ENCODE results near the gene UBE2C. TPM values are rescaled to one million over a fixed set of nuclear protein-coding genes. Genes with fewer than 3 reads are reported as not detected.

UBE2C gene
- polyA plus RNA-seq, 2 donors, result 53.1 to 83.4 TPM

GRCh38 chr20:45816951-45817350, 4.5 kb downstream of the UBE2C start:
- WGBS, 2 donors, result 94 to 97% methylated on average over 3 of the region's 3 CpGs
- Histone ChIP-seq H3K27ac (ENCODE audit: low read depth in 2 of 2, low read length in 1 of 2) (no peak overlapping the region), H3K4me1 (ENCODE audit: control insufficient read depth in 2 of 2, insufficient read depth in 2 of 2, low read length in 1 of 2) (peaks cover 0 to 7% of the 10 kb centered on the region in 2 donors), H3K36me3 (ENCODE audit: control insufficient read depth in 2 of 2, insufficient read depth in 2 of 2, low read length in 1 of 2) (no peaks in the 10 kb centered on the region), H3K27me3 (ENCODE audit: control insufficient read depth in 1 of 2, insufficient read depth in 2 of 2, low read length in 2 of 2) (no peaks in the 10 kb centered on the region), H3K4me3 (ENCODE audit: low read depth in 1 of 2, low read length in 2 of 2) (no peak overlapping the region), H3K9me3 (ENCODE audit: control insufficient read depth in 2 of 2, insufficient read depth in 1 of 2, low read depth in 1 of 2, low read length in 1 of 2) (no peaks in the 10 kb centered on the region)

GRCh38 chr20:45817376-45818194, 5.1 kb downstream of the UBE2C start:
- Histone ChIP-seq H3K27me3 (ENCODE audit: control insufficient read depth in 1 of 2, insufficient read depth in 2 of 2, low read length in 2 of 2) (no peaks in the 10 kb centered on the region), H3K4me1 (ENCODE audit: control insufficient read depth in 2 of 2, insufficient read depth in 2 of 2, low read length in 1 of 2) (peaks cover 1 to 7% of the 10 kb centered on the region in 2 donors), H3K9me3 (ENCODE audit: control insufficient read depth in 2 of 2, insufficient read depth in 1 of 2, low read depth in 1 of 2, low read length in 1 of 2) (no peaks in the 10 kb centered on the region), H3K27ac (ENCODE audit: low read depth in 2 of 2, low read length in 1 of 2) (peak overlapping the region in 1 of 2 donors; percentile 24), H3K36me3 (ENCODE audit: control insufficient read depth in 2 of 2, insufficient read depth in 2 of 2, low read length in 1 of 2) (no peaks in the 10 kb centered on the region), H3K4me3 (ENCODE audit: low read depth in 1 of 2, low read length in 2 of 2) (no peak overlapping the region)
- 57 to 66% methylated on average over 9 of the region's 9 CpGs for WGBS, 2 donors

GRCh38 chr20:45818239-45818638, 5.8 kb downstream of the UBE2C start:
- no peaks in the 10 kb centered on the region for H3K36me3 ChIP-seq (ENCODE audit: control insufficient read depth in 2 of 2, insufficient read depth in 2 of 2, low read length in 1 of 2)
- H3K4me1 ChIP-seq (ENCODE audit: control insufficient read depth in 2 of 2, insufficient read depth in 2 of 2, low read length in 1 of 2), result peaks cover 5 to 8% of the 10 kb centered on the region in 2 donors
- 77 to 79% methylated on average over 3 of the region's 3 CpGs for WGBS, 2 donors
- no peak overlapping the region for H3K4me3 ChIP-seq (ENCODE audit: low read depth in 1 of 2, low read length in 2 of 2)
- H3K27ac ChIP-seq (ENCODE audit: low read depth in 2 of 2, low read length in 1 of 2), result peak overlapping the region in 1 of 2 donors; percentile 24
- no peaks in the 10 kb centered on the region for H3K9me3 ChIP-seq (ENCODE audit: control insufficient read depth in 2 of 2, insufficient read depth in 1 of 2, low read depth in 1 of 2, low read length in 1 of 2)
- H3K27me3 ChIP-seq (ENCODE audit: control insufficient read depth in 1 of 2, insufficient read depth in 2 of 2, low read length in 2 of 2), result no peaks in the 10 kb centered on the region

GRCh38 chr20:45819466-45819865, 7.0 kb downstream of the UBE2C start:
- no peaks in the 10 kb centered on the region for H3K36me3 ChIP-seq (ENCODE audit: control insufficient read depth in 2 of 2, insufficient read depth in 2 of 2, low read length in 1 of 2)
- 95 to 98% methylated on average over 4 of the region's 4 CpGs for WGBS, 2 donors
- no peaks in the 10 kb centered on the region for H3K9me3 ChIP-seq (ENCODE audit: control insufficient read depth in 2 of 2, insufficient read depth in 1 of 2, low read depth in 1 of 2, low read length in 1 of 2)
- H3K4me1 ChIP-seq (ENCODE audit: control insufficient read depth in 2 of 2, insufficient read depth in 2 of 2, low read length in 1 of 2), result peaks cover 3 to 16% of the 10 kb centered on the region in 2 donors
- H3K27ac ChIP-seq (ENCODE audit: low read depth in 2 of 2, low read length in 1 of 2), result no peak overlapping the region
- no peak overlapping the region for H3K4me3 ChIP-seq (ENCODE audit: low read depth in 1 of 2, low read length in 2 of 2)
- peaks cover 0 to 2% of the 10 kb centered on the region in 2 donors for H3K27me3 ChIP-seq (ENCODE audit: control insufficient read depth in 1 of 2, insufficient read depth in 2 of 2, low read length in 2 of 2)

- WGBS, 2 donors, result 67 to 69% methylated on average over 2 of the region's 2 CpGs
- H3K9me3 ChIP-seq (ENCODE audit: control insufficient read depth in 2 of 2, insufficient read depth in 1 of 2, low read depth in 1 of 2, low read length in 1 of 2), result no peaks in the 10 kb centered on the region
- no peak overlapping the region for H3K4me3 ChIP-seq (ENCODE audit: low read depth in 1 of 2, low read length in 2 of 2)
- peaks cover 3 to 16% of the 10 kb centered on the region in 2 donors for H3K4me1 ChIP-seq (ENCODE audit: control insufficient read depth in 2 of 2, insufficient read depth in 2 of 2, low read length in 1 of 2)
- H3K27ac ChIP-seq (ENCODE audit: low read depth in 2 of 2, low read length in 1 of 2), result no peak overlapping the region
- H3K27me3 ChIP-seq (ENCODE audit: control insufficient read depth in 1 of 2, insufficient read depth in 2 of 2, low read length in 2 of 2), result peaks cover 0 to 2% of the 10 kb centered on the region in 2 donors
- no peaks in the 10 kb centered on the region for H3K36me3 ChIP-seq (ENCODE audit: control insufficient read depth in 2 of 2, insufficient read depth in 2 of 2, low read length in 1 of 2)
These were observed 9.5 kb downstream of the UBE2C start for GRCh38 chr20:45821947-45822346.

- H3K4me1 ChIP-seq (ENCODE audit: control insufficient read depth in 2 of 2, insufficient read depth in 2 of 2, low read length in 1 of 2), result peaks cover 3 to 16% of the 10 kb centered on the region in 2 donors
- no peaks in the 10 kb centered on the region for H3K36me3 ChIP-seq (ENCODE audit: control insufficient read depth in 2 of 2, insufficient read depth in 2 of 2, low read length in 1 of 2)
- no peaks in the 10 kb centered on the region for H3K9me3 ChIP-seq (ENCODE audit: control insufficient read depth in 2 of 2, insufficient read depth in 1 of 2, low read depth in 1 of 2, low read length in 1 of 2)
- peaks cover 0 to 2% of the 10 kb centered on the region in 2 donors for H3K27me3 ChIP-seq (ENCODE audit: control insufficient read depth in 1 of 2, insufficient read depth in 2 of 2, low read length in 2 of 2)
- 6 to 9% methylated on average over 24 of the region's 24 CpGs for WGBS, 2 donors
- no peak overlapping the region for H3K27ac ChIP-seq (ENCODE audit: low read depth in 2 of 2, low read length in 1 of 2)
- H3K4me3 ChIP-seq (ENCODE audit: low read depth in 1 of 2, low read length in 2 of 2), result no peak overlapping the region
These were observed 10.4 kb downstream of the UBE2C start for GRCh38 chr20:45822857-45823256.

- 20 to 21% methylated on average over 55 to 57 of the region's 57 CpGs for WGBS, 2 donors
- peaks cover 0 to 2% of the 10 kb centered on the region in 2 donors for H3K27me3 ChIP-seq (ENCODE audit: control insufficient read depth in 1 of 2, insufficient read depth in 2 of 2, low read length in 2 of 2)
- H3K4me3 ChIP-seq (ENCODE audit: low read depth in 1 of 2, low read length in 2 of 2), result peak overlapping the region in 1 of 2 donors; percentile 0
- peaks cover 3 to 16% of the 10 kb centered on the region in 2 donors for H3K4me1 ChIP-seq (ENCODE audit: control insufficient read depth in 2 of 2, insufficient read depth in 2 of 2, low read length in 1 of 2)
- H3K9me3 ChIP-seq (ENCODE audit: control insufficient read depth in 2 of 2, insufficient read depth in 1 of 2, low read depth in 1 of 2, low read length in 1 of 2), result no peaks in the 10 kb centered on the region
- no peaks in the 10 kb centered on the region for H3K36me3 ChIP-seq (ENCODE audit: control insufficient read depth in 2 of 2, insufficient read depth in 2 of 2, low read length in 1 of 2)
- no peak overlapping the region for H3K27ac ChIP-seq (ENCODE audit: low read depth in 2 of 2, low read length in 1 of 2)
These were observed 11.7 kb downstream of the UBE2C start for GRCh38 chr20:45823949-45824835.

GRCh38 chr20:45826381-45827019, 14.1 kb downstream of the UBE2C start:
- H3K27me3 ChIP-seq (ENCODE audit: control insufficient read depth in 1 of 2, insufficient read depth in 2 of 2, low read length in 2 of 2), result peaks cover 0 to 2% of the 10 kb centered on the region in 2 donors
- no peaks in the 10 kb centered on the region for H3K9me3 ChIP-seq (ENCODE audit: control insufficient read depth in 2 of 2, insufficient read depth in 1 of 2, low read depth in 1 of 2, low read length in 1 of 2)
- H3K4me1 ChIP-seq (ENCODE audit: control insufficient read depth in 2 of 2, insufficient read depth in 2 of 2, low read length in 1 of 2), result peaks cover 3 to 16% of the 10 kb centered on the region in 2 donors
- WGBS, 2 donors, result 55 to 63% methylated on average over 6 of the region's 6 CpGs
- H3K27ac ChIP-seq (ENCODE audit: low read depth in 2 of 2, low read length in 1 of 2), result peak overlapping the region; percentile 19 to 66
- H3K4me3 ChIP-seq (ENCODE audit: low read depth in 1 of 2, low read length in 2 of 2), result no peak overlapping the region
- H3K36me3 ChIP-seq (ENCODE audit: control insufficient read depth in 2 of 2, insufficient read depth in 2 of 2, low read length in 1 of 2), result no peaks in the 10 kb centered on the region

GRCh38 chr20:45827030-45827652, 14.7 kb downstream of the UBE2C start, which contains the start of gene TNNC2:
TSS of gene TNNC2 (minus strand) at chr20:45827312. CDS start at chr20:45827248, 64 bp downstream.
- Histone ChIP-seq H3K9me3 (ENCODE audit: control insufficient read depth in 2 of 2, insufficient read depth in 1 of 2, low read depth in 1 of 2, low read length in 1 of 2) (no peaks in the 10 kb centered on the region), H3K4me1 (ENCODE audit: control insufficient read depth in 2 of 2, insufficient read depth in 2 of 2, low read length in 1 of 2) (peaks cover 3 to 16% of the 10 kb centered on the region in 2 donors), H3K36me3 (ENCODE audit: control insufficient read depth in 2 of 2, insufficient read depth in 2 of 2, low read length in 1 of 2) (no peaks in the 10 kb centered on the region), H3K27ac (ENCODE audit: low read depth in 2 of 2, low read length in 1 of 2) (peak within 1 kb of the TSS; percentile 29 to 66), H3K27me3 (ENCODE audit: control insufficient read depth in 1 of 2, insufficient read depth in 2 of 2, low read length in 2 of 2) (peaks cover 0 to 2% of the 10 kb centered on the region in 2 donors), H3K4me3 (ENCODE audit: low read depth in 1 of 2, low read length in 2 of 2) (no peak within 1 kb of the TSS)
- WGBS, 2 donors, result 78 to 88% methylated on average over 8 of the region's 8 CpGs
